NCI-H2171 (cell line): Measurements from ENCODE around the gene ATP11B.
"Not testable (repeated sequence)": the region's sequence is repeated elsewhere in the genome, so short reads cannot be mapped to it uniquely, and the experiment has no call there.

Experiments used
- DNase-seq: peaks from one replicate; lab custom pipeline; 2025; lab: John Stamatoyannopoulos, UW

Gene ATP11B

GRCh38 chr3:182837855-182838454, 44.7 kb downstream of the ATP11B start:
- no peak for DNase-seq

DNA sequence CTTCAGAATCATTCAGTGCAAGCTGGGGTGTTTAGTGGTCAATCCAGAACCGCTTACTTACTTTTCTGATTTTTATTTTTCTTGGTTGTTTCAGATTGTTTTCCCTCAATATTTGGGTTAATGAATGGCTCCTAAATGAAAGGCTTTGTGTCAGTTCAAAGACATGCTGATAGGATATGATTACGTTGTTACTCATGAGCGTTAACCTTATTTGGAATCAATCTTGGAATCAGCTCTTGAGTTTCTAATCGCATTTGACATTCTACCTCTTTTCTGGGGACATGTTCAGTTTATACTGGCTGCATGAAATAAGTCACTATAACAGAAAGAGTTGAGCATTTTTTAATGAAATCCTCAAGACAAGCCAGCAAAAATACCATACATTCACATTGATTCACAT, 50.2 kb downstream of the ATP11B start:
- DNase-seq = no peak

DNA sequence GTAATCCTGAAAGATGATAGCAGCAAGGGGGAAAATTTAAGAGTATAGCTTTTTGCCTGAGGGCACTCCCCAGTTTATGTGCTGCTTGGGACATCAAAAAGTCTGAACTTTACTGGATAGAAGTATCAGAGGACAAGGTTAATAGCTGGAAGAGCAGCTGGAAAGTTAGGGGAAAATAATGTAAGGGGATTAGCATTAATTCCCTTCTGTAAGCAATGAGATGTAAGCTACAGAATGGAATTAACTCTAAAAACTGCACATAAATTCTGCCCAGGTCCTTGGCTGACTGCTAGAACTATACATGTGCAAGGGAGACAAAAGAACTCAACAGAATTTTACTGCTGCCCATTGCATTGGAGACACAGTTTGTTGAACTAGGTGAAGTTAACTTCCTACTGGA, 55.6 kb downstream of the ATP11B start:
- DNase-seq = no peak

- no peak for DNase-seq
These were observed 61.8 kb downstream of the ATP11B start for GRCh38 chr3:182855076-182855475.

DNA sequence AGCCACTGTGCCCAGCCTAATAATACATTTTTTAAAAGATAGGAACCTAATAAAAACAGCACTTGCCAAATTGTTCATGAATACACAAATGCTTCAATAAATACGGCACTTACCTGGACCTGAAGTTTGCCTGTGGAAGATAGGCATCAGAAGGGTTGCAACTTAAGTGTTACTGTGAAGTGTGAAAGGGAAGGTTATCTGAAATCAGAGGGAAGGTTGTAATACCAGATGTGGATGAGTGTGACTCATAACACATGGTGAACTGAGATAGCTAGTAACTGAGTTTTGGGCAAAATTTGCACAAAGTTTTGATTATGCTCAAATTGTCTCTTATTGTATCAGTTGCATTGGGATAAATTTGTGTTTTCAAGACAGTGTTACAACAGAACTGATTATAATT, 68.0 kb downstream of the ATP11B start:
- no peak for DNase-seq

DNA sequence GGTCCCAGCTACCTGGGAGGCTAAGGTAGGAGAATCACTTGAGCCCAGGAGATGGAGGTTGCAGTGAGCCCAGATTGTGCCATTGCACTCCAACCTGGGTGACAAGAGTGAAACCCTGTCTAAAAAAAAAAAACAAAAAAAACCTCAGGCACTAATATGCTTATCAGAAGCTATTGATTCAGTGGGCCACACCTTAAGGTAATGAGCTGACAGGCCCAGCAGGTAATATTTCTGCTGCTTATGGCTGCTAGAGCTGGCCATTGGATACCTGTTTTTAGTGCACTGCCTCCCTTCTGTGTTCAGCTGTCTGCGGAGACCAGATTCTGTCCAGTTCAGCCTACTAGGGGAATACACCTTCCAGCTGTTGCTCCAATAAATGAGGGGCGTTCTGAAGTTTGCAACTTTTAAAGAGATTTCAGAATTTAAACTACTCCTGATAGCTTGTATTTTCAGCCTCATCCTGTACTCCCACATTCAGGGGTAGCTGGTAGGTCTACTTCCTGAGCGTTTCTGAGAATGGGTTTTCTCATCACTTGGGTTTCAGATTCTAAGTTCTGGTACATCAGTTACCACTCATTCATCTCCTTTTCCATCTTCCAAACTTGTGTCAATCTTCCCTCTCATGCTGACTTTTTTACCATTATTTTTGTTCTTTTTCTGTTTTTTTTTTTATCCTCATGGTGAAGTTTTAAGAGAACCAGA, 69.0 kb downstream of the ATP11B start:
- no peak for DNase-seq

DNA sequence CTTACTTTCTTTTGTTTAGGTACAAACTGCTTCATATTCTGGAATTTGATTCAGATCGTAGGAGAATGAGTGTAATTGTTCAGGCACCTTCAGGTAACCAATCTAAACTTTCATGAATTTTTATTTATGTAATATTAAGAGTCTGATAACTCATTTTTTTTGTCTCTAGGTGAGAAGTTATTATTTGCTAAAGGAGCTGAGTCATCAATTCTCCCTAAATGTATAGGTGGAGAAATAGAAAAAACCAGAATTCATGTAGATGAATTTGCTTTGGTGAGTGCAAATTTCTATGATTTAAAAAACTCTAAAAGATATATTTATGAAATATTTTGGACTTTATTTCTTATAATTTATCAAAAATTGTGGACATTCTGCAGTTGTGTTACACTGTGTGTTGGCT, 75.8 kb downstream of the ATP11B start:
- DNase-seq = no peak

DNA sequence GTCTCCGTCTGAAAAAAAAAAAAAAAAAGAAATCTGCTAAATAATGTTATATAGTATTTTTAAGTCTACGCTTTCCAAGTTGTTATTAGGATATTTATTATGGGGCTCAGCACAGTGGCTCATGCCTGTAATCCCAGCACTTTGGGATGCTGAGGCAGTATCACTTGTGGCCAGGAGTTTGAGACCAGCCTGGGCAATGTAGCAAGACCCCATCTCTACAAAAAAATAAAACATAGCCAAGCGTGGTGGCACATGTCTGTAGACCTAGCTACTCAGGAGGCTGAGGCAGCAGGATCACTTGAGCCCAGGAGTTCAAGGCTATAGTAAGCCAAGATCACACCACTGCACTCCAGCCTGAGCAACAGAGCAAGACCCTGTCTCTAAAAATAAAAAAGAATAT, 77.6 kb downstream of the ATP11B start:
- not testable (repeated sequence) for DNase-seq

- DNase-seq = no peak
These were observed 85.8 kb downstream of the ATP11B start for GRCh38 chr3:182879031-182879611.

GRCh38 chr3:182886497-182886896, 93.2 kb downstream of the ATP11B start:
- no peak for DNase-seq

DNA sequence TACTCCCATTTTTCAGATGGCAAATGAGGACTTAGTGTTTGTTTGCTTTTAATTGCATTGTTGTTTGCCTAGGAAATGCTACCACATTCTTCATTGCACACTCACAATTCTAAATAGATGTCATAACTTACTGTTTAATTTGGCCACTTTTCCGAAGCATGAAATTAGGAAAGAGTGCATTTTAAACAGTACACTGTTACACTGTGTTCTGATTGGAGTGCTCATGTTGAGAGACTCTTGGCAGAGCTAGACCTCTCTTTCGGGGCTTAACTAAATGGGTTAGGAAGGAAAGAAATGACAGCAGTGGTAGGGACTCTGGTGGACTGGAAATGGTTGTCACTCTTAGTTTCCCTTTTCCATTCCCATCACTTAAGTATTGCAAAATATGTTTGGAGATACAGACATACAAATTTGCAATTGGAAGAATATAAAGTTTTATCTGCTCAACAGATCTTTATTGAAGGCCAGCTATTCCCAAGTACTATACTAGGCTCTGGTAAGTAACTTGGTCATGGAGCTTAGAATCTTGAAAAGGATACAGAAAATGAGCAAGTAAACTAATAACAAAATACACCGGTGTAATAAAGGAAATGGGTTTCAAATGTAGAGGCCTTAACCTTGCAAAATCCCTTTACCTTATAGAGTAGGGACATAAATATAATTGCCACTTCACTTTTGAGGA, 96.8 kb downstream of the ATP11B start:
- DNase-seq = no peak

DNA sequence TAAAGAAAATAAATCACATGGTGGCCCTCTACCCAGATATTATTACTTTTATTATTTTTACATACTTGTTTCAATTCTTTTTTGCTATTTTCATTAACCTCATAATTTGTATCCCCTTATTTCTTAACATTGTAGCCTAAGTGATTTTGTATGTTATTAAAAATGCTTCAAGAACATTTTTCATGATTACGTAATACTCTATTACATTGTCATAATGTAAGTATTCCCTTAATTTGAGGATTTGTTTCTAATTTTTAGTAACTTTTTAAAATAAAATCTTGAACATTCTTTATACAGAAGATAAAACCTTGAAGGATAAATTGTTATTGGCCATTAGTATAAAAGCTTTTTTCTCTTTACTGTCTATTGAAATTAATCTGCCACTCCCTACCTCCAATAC, 98.1 kb downstream of the ATP11B start:
- no peak for DNase-seq

GRCh38 chr3:182892226-182892625, 98.9 kb downstream of the ATP11B start:
- DNase-seq = no peak

- DNase-seq = no peak
These were observed 102.3 kb downstream of the ATP11B start for GRCh38 chr3:182895513-182896112.

- DNase-seq = no peak
These were observed 103.2 kb downstream of the ATP11B start for GRCh38 chr3:182896553-182896952.

DNA sequence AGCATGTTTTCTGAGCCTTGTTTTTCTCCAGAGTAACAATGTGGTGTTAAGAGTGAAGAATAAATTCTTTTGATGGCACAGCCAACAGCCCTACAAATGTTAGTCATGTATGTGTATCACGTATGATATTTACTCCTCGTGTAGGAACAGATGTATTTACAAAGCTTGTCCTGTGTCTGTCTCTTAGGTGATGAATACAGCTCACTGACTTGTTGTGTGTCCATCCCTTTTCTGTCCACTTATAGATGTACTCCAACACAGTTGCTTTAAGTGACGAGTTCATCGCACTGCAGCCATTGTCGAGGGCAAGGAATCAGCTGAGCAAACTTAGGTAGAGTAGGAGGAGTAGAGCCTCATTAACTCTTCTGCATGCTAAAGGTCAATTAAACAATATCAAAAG, 108.9 kb downstream of the ATP11B start:
- DNase-seq = no peak

- DNase-seq = no peak
These were observed 110.9 kb downstream of the ATP11B start for GRCh38 chr3:182904164-182904563.

- no peak for DNase-seq
These were observed 112.3 kb downstream of the ATP11B start for GRCh38 chr3:182905623-182906022.

GRCh38 chr3:182906036-182906435, 112.7 kb downstream of the ATP11B start:
- no peak for DNase-seq

DNA sequence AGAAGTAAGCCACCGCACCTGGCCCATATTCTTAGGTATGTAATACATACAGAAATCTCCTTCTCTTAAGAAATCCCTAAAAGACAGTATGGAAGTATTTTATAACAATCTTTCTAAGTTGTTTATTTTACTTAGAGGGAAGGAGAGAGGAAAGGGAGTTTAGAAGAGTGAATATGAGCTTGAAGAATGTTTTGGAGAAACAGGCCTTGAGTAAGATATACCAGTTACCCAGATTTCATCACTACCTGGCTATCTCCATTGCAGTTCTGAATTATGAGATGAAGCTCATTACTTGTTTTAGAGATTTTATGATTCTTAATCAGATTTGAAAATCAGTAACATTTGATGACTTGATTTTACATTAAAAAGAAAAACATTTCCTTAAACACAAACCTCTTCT, 115.2 kb downstream of the ATP11B start:
- DNase-seq = no peak

DNA sequence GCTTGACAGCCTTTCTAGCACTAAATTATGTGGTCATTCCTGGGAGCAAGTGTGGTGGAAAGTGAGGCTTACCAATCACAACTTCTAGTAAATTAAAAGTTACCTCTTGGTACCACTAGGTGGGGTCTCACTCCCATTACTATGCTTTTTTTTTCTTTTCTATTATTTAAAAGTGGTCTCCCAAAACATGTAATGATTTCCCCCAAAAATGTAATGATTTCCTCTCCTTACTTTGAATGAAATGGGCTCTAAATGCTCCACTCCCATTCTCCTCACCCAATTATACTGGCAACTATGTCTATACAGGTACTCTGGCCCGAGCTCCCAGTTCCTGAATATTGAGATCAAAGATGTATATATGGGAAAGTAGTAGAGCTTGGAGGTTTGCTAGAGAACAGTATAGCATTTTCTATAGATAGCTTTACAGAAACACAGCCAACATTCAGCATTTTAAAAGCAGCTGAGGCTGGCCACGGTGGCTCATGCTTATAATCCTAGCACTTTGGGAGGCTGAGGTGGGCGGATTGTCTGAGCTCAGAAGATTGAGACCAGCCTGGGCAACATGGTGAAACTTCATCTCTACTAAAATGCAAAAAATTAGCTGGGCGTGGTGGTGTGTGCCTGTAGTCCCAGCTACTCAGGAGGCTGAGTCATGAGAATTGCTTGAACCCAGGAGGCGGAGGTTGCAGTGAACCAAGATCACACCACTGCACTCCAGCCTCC, 116.2 kb downstream of the ATP11B start:
- no peak for DNase-seq
